ENCODE measurements around the gene IL6ST. TPM values are rescaled to one million over a fixed set of nuclear protein-coding genes. Genes with fewer than 3 reads are reported as not detected.
A peak's percentile ranks its signal among the peaks of the same experiment; 100 is the strongest.
"Not testable (repeated sequence)": the region's sequence is repeated elsewhere in the genome, so short reads cannot be mapped to it uniquely, and the experiment has no call there.

IL6ST gene
- total RNA-seq, 2 donors from 2014 or later: 186 to 228 TPM

DNA sequence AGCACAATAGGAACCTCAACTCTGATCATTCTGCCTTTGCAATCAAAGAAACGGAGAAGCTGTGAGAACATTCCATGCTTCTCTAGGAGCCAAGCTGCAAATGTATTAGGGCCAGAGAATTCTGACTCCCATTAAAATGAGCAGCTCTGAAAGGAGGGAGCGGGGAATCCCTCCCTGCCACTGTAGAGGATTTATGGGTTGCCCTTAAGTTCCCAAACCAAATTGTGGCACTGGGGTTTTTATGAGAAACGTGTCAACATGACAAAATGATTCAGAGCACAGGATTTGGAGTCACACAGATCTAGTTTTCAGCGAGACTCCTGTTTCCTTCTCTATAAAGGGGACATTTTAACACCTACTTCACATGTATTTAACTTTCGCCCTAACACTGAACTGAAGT, 1.8 kb downstream of the IL6ST start:
- Histone ChIP-seq H3K27ac (peak overlapping the region; percentile 98 to 99), H3K4me3 (peak overlapping the region; percentile 64 to 94), H3K9me3 (no peaks in the 10 kb centered on the region), H3K36me3 (no peaks in the 10 kb centered on the region), H3K4me1 (replicated peaks) (peaks cover 6% of the 10 kb centered on the region), H3K27me3 (replicated peaks; ENCODE audit: insufficient read depth) (no peaks in the 10 kb centered on the region)
- peak; percentile 35 for DNase-seq (ENCODE audit: low spot score)
- intact Hi-C loops (cut with DNase I): loop anchor here (10.0 kb wide), 1 partner anchor 1182 kb away; the partner anchor contains the start of gene GPBP1
- TF ChIP-seq POLR2AphosphoS5 (IDR thresholded peaks at IDR 0.05) (peak; percentile 80), POLR2A (IDR thresholded peaks at IDR 0.05) (peak; percentile 33)
- TF ChIP-seq, protein P1, sequence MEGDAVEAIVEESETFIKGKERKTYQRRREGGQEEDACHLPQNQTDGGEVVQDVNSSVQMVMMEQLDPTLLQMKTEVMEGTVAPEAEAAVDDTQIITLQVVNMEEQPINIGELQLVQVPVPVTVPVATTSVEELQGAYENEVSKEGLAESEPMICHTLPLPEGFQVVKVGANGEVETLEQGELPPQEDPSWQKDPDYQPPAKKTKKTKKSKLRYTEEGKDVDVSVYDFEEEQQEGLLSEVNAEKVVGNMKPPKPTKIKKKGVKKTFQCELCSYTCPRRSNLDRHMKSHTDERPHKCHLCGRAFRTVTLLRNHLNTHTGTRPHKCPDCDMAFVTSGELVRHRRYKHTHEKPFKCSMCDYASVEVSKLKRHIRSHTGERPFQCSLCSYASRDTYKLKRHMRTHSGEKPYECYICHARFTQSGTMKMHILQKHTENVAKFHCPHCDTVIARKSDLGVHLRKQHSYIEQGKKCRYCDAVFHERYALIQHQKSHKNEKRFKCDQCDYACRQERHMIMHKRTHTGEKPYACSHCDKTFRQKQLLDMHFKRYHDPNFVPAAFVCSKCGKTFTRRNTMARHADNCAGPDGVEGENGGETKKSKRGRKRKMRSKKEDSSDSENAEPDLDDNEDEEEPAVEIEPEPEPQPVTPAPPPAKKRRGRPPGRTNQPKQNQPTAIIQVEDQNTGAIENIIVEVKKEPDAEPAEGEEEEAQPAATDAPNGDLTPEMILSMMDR (IDR thresholded peaks at IDR 0.05): no peak
- 6% methylated on average over 5 of the region's 5 CpGs for WGBS

DNA sequence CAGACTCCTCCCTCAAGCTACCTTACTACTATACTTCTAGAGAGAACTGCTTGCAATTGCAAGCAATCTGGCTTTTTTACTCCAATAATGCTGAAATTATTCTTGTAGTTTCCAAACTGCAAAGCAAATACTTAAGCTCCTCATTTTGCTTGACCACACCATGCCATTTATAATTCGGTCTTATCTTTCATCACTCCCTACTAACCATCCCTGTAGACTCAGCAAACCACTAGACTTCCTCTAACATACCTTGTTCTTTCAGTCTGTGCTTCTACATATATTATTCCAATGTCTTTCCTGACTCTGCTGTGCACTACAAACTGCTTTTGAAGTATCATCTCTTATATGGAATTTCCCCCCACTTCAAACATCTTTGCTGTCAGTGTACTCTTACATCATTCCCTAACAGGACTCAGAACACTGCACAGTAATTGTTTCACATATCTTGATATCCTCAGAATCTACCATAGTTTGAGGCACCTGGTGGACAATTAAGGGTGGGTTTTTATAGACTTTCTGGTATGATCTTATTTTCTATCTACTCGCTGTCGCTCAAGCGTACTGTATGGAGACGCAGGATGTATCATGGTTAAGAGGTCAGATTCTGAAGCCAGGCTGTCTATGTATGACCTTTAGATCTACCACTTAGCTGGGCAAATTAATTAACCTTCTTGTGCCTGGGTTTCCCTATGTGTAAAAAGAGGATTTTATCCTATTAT, 2.8 kb downstream of the IL6ST start:
- TF ChIP-seq POLR2A (IDR thresholded peaks at IDR 0.05): no peak
- no peaks in the 10 kb centered on the region for H3K27me3 ChIP-seq (replicated peaks; ENCODE audit: insufficient read depth)
- H3K4me3 ChIP-seq: peak overlapping the region; percentile 64 to 94
- H3K27ac ChIP-seq: peak overlapping the region; percentile 98 to 99
- no peaks in the 10 kb centered on the region for H3K36me3 ChIP-seq
- DNase-seq (ENCODE audit: low spot score): no peak
- WGBS: 53% methylated on average over 5 of the region's 5 CpGs
- peaks cover 2% of the 10 kb centered on the region for H3K4me1 ChIP-seq (replicated peaks)
- H3K9me3 ChIP-seq: no peaks in the 10 kb centered on the region
- intact Hi-C loops (cut with DNase I): loop anchor here (10.0 kb wide), 1 partner anchor 1183 kb away; the partner anchor contains the start of gene GPBP1

DNA sequence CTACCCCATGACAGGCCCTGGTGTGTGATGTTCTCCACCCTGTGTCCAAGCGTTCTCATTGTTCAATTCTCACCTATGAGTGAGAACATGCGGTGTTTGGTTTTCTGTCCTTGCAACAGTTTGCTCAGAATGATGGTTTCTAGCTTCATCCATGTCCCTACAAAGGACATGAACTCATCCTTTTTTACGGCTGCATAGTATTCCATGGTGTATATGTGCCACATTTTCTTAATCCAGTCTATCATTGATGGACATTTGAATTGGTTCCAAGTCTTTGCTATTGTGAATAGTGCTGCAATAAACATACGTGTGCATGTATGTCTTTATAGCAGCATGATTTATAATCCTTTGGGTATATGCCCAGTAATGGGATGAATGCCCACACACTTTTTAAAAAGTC, 3.9 kb downstream of the IL6ST start:
- H3K27ac ChIP-seq; H3K27me3 ChIP-seq (replicated peaks; ENCODE audit: insufficient read depth); H3K4me3 ChIP-seq; H3K9me3 ChIP-seq; DNase-seq (ENCODE audit: low spot score); H3K36me3 ChIP-seq; H3K4me1 ChIP-seq (replicated peaks): not testable (repeated sequence)
- intact Hi-C loops (cut with DNase I): loop anchor here (10.0 kb wide), 1 partner anchor 1184 kb away; the partner anchor contains the start of gene GPBP1
- WGBS: 75% methylated on average over 4 of the region's 4 CpGs

DNA sequence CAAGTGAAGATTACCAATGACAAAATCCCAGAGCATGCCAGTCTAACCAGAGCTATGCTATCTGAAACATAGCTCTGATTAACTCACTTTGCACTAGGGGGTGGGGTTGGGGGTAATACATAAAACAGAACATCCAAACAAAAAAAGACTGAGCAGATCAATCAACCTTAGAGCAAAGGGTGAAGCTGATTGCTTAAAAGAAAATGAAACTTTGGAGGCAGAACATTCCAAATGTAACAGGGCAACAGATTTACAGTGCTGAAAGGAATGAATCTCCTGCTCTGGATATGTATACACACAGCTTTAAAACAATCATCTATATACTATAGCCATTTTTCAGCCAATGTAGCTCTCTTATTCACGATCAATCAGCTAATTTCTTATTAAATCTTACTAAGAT, 4.9 kb downstream of the IL6ST start:
- 78% methylated on average over 1 of the region's 1 CpG for WGBS
- H3K4me3 ChIP-seq: no peak overlapping the region
- no peaks in the 10 kb centered on the region for H3K36me3 ChIP-seq
- intact Hi-C loops (cut with DNase I): loop anchor here (10.0 kb wide), 2 partner anchors 275 to 1185 kb away; partner anchors contain the start of genes GPBP1 and SLC38A9
- H3K9me3 ChIP-seq: no peaks in the 10 kb centered on the region
- no peaks in the 10 kb centered on the region for H3K4me1 ChIP-seq (replicated peaks)
- TF ChIP-seq POLR2A (IDR thresholded peaks at IDR 0.05) (no peak), POLR2AphosphoS5 (IDR thresholded peaks at IDR 0.05) (no peak)
- TF ChIP-seq, protein P1 (IDR thresholded peaks at IDR 0.05): no peak
- no peak for DNase-seq (ENCODE audit: low spot score)
- no peaks in the 10 kb centered on the region for H3K27me3 ChIP-seq (replicated peaks; ENCODE audit: insufficient read depth)
- H3K27ac ChIP-seq: no peak overlapping the region

DNA sequence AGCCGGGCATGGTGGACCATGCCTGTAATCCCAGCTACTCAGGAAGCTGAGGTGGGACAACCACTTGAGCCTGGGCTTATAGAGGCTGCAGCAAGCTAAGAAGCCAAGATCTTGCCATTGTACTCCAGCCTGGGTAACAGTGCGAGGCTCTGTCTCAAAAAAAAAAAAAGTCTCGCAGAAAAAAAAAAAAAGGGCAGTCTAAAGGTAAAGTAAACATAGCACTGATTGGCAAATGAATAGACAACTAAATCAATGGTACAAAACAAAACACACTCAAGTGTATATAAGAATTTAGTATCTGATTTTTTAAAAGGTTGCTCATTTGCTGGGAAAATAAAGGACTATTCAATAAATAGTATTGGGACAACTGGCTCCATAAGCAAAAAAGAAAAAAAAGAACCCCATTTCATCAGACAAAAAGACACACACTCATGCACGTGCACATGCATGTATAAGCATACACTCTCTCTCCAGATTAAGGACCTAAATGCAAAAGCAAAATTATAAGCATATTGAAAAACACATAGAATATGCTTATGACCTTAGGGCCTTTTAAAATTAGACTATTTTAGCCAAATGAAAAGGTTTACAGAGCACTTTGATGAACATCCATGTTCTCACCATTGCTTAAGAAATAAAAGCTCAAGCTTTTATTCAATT, 5.7 kb downstream of the IL6ST start:
- H3K36me3 ChIP-seq: no peaks in the 10 kb centered on the region
- no peaks in the 10 kb centered on the region for H3K9me3 ChIP-seq
- TF ChIP-seq, protein P1 (IDR thresholded peaks at IDR 0.05): no peak
- TF ChIP-seq POLR2AphosphoS5 (IDR thresholded peaks at IDR 0.05) (no peak), POLR2A (IDR thresholded peaks at IDR 0.05) (no peak)
- no peaks in the 10 kb centered on the region for H3K27me3 ChIP-seq (replicated peaks; ENCODE audit: insufficient read depth)
- intact Hi-C loops (cut with DNase I): loop anchor here (10.0 kb wide), 1 partner anchor 274 kb away; the partner anchor contains the start of gene SLC38A9
- DNase-seq (ENCODE audit: low spot score): no peak
- no peak overlapping the region for H3K27ac ChIP-seq
- WGBS: 57% methylated on average over 4 of the region's 4 CpGs
- H3K4me1 ChIP-seq (replicated peaks): no peaks in the 10 kb centered on the region
- H3K4me3 ChIP-seq: no peak overlapping the region

DNA sequence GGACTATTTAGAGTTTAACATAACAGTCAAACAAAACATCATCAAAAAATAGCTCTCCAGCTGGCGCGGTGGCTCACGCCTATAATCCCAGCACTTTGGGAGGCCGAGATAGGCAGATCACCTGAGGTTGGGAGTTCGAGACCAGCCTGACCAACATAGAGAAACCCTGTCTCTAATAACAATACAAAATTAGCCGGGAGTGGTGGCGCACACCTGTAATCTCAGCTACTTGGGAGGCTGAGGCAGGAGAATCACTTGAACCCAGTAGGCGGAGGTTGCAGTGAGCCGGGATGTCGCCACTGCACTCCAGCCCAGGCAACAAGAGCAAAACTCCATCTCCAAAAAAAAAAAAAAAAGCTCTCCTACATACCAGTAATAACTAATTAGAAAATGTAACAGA, 6.3 kb downstream of the IL6ST start:
- not testable (repeated sequence) for H3K9me3 ChIP-seq; H3K36me3 ChIP-seq; DNase-seq (ENCODE audit: low spot score); H3K27ac ChIP-seq; H3K4me1 ChIP-seq (replicated peaks); H3K27me3 ChIP-seq (replicated peaks; ENCODE audit: insufficient read depth); H3K4me3 ChIP-seq
- WGBS: 97% methylated on average over 10 of the region's 10 CpGs
- intact Hi-C loops (cut with DNase I): loop anchor here (10.0 kb wide), 1 partner anchor 274 kb away; the partner anchor contains the start of gene SLC38A9

Measured in prostate gland (tissue), 2 donors.